Ishikawa (cell line): ENCODE data around the gene SLC13A5.

Experiments
- CEBPB ChIP-seq: IDR thresholded peaks from 2 replicates; pipeline ENCODE4 v1.6.1; 2012
- CREB1 ChIP-seq: IDR thresholded peaks from 2 replicates; pipeline ENCODE4 v1.6.1; 2012; ENCODE audit warnings: low read depth
- EGR1 ChIP-seq: IDR thresholded peaks from 2 replicates; pipeline ENCODE4 v1.6.1; 2012
- EP300 ChIP-seq: IDR thresholded peaks from 2 replicates; pipeline ENCODE4 v1.6.1; 2012; ENCODE audit warnings: borderline replicate concordance
- FOXM1 ChIP-seq: IDR thresholded peaks from 2 replicates; pipeline ENCODE4 v1.6.1; 2012; ENCODE audit warnings: low read depth, borderline replicate concordance
- MAX ChIP-seq: IDR thresholded peaks from 2 replicates; pipeline ENCODE4 v1.6.1; 2012
- NFIC ChIP-seq: IDR thresholded peaks from 2 replicates; pipeline ENCODE4 v1.6.1; 2012
- RAD21 ChIP-seq: IDR thresholded peaks from 2 replicates; pipeline ENCODE4 v1.6.1; 2012; ENCODE audit warnings: low read depth
- REST ChIP-seq: IDR thresholded peaks from 2 replicates; pipeline ENCODE4 v1.6.1; 2012; ENCODE audit warnings: low read depth, mild to moderate bottlenecking
- TAF1 ChIP-seq: IDR thresholded peaks from 2 replicates; pipeline ENCODE4 v1.6.1; 2012; ENCODE audit warnings: low read depth, mild to moderate bottlenecking
- USF1 ChIP-seq: IDR thresholded peaks from 2 replicates; pipeline ENCODE4 v1.6.1; 2012
- YY1 ChIP-seq: IDR thresholded peaks from 2 replicates; pipeline ENCODE4 v1.6.1; 2012; ENCODE audit warnings: low read depth
- ZBTB7A ChIP-seq: IDR thresholded peaks from 2 replicates; pipeline ENCODE4 v1.6.1; 2012; ENCODE audit warnings: low read depth

GRCh38 chr17:6667516-6667915, 45.7 kb downstream of the SLC13A5 start:
- TF ChIP-seq ZBTB7A (no peak), YY1 (no peak), CEBPB (no peak), TAF1 (no peak), NFIC (no peak), REST (no peak), CREB1 (no peak), EGR1 (no peak), EP300 (no peak), MAX (no peak), RAD21 (no peak), FOXM1 (no peak), USF1 (no peak)
